ENCODE results near the gene MCUR1. TPM values are rescaled to one million over a fixed set of nuclear protein-coding genes. Genes with fewer than 3 reads are reported as not detected.

Gene MCUR1
- total and polyA plus RNA-seq, 9 of the 15 experiments (the other 6 are each of a cell fraction or from before 2014, with no cell fraction given): 5.1 to 60.2 (median 41.4) TPM

GRCh38 chr6:13814176-13814937 lies at the start of gene MCUR1 (continued):
- no peak for TF ChIP-seq THRB (CRISPR knock-in tag; conservative IDR thresholded peaks at IDR 0.05)
- 0 out of 4 replicates have a peak, but pooled peaks of 1 of the 2 experiments have one; percentile 19 for TF ChIP-seq TRIM24 (IDR thresholded peaks at IDR 0.05)
- TF ChIP-seq CBFB (CRISPR knock-in tag; IDR thresholded peaks at IDR 0.05): no peak
- TF ChIP-seq NFRKB (IDR thresholded peaks at IDR 0.05; ENCODE audit: low read depth): no peak
- TF ChIP-seq ZNF143 (CRISPR knock-in tag; IDR thresholded peaks at IDR 0.05): no peak
- no peak for TF ChIP-seq CAMTA2 (CRISPR knock-in tag; conservative IDR thresholded peaks at IDR 0.05)
- peak; percentile 88 for TF ChIP-seq EP400 (IDR thresholded peaks at IDR 0.05)
- peak; percentile 36; the same call in 1 of the 2 replicates for TF ChIP-seq HCFC1 (IDR thresholded peaks at IDR 0.05; ENCODE audit: low read depth, low read length)
- TF ChIP-seq PHTF2 (CRISPR knock-in tag; IDR thresholded peaks at IDR 0.05): no peak
- TF ChIP-seq BRD4 (IDR thresholded peaks at IDR 0.05): no peak
- TF ChIP-seq ZNF324 (CRISPR knock-in tag; IDR thresholded peaks at IDR 0.05): 0 out of 2 replicates have a peak, but pooled peaks have one; percentile 11
- TF ChIP-seq KHSRP (IDR thresholded peaks at IDR 0.05): no peak
- TF ChIP-seq CSDE1 (IDR thresholded peaks at IDR 0.05): no peak
- TF ChIP-seq C11orf30 (IDR thresholded peaks at IDR 0.05; ENCODE audit: low read depth): no peak; the same call in 1 of the 2 replicates
- TF ChIP-seq NR2F6 (CRISPR knock-in tag; IDR thresholded peaks at IDR 0.05): 0 out of 2 replicates have a peak, but pooled peaks have one; percentile 12
- TF ChIP-seq SMAD4 (CRISPR knock-in tag; conservative IDR thresholded peaks at IDR 0.05): peak; percentile 93
- TF ChIP-seq SRSF1 (IDR thresholded peaks at IDR 0.05; ENCODE audit: low read depth, low read length): 0 out of 2 replicates have a peak, but pooled peaks have one; percentile 34
- no peak for TF ChIP-seq MYBL2 (IDR thresholded peaks at IDR 0.05; ENCODE audit: low read depth)
- TF ChIP-seq MYBL2 (CRISPR knock-in tag; IDR thresholded peaks at IDR 0.05; ENCODE audit: borderline replicate concordance): no peak
- TF ChIP-seq TFAP4 (CRISPR knock-in tag; IDR thresholded peaks at IDR 0.05; ENCODE audit: borderline replicate concordance): peak; percentile 26; the same call in 1 of the 2 replicates
- TF ChIP-seq U2AF2 (optimal IDR thresholded peaks at IDR 0.05; ENCODE audit: low read depth, low read length): no peak
- no peak for TF ChIP-seq ZNF384 (IDR thresholded peaks at IDR 0.05; ENCODE audit: low read depth, low read length)
- TF ChIP-seq ZNF592 (IDR thresholded peaks at IDR 0.05): peak; percentile 79
- no peak for TF ChIP-seq SMARCB1 (IDR thresholded peaks at IDR 0.05; ENCODE audit: insufficient read length, low read depth)
- TF ChIP-seq PHB2 (IDR thresholded peaks at IDR 0.05; ENCODE audit: low read depth): no peak

Data from K562 (cell line).